Measurements from ENCODE around the gene HAGH.

- TF ChIP-seq, protein P1, sequence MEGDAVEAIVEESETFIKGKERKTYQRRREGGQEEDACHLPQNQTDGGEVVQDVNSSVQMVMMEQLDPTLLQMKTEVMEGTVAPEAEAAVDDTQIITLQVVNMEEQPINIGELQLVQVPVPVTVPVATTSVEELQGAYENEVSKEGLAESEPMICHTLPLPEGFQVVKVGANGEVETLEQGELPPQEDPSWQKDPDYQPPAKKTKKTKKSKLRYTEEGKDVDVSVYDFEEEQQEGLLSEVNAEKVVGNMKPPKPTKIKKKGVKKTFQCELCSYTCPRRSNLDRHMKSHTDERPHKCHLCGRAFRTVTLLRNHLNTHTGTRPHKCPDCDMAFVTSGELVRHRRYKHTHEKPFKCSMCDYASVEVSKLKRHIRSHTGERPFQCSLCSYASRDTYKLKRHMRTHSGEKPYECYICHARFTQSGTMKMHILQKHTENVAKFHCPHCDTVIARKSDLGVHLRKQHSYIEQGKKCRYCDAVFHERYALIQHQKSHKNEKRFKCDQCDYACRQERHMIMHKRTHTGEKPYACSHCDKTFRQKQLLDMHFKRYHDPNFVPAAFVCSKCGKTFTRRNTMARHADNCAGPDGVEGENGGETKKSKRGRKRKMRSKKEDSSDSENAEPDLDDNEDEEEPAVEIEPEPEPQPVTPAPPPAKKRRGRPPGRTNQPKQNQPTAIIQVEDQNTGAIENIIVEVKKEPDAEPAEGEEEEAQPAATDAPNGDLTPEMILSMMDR (IDR thresholded peaks at IDR 0.05; ENCODE audit: borderline replicate concordance, extremely low read depth, low read length, poor library complexity, severe bottlenecking), result no peak
- no peak for TF ChIP-seq EZH2 (IDR thresholded peaks at IDR 0.05; ENCODE audit: borderline replicate concordance, low read depth, low read length, severe bottlenecking)
Measured at GRCh38 chr16:1779234-1779701, 47.4 kb downstream of the HAGH start.
